Mesendoderm (in vitro differentiated cells): ENCODE measurements around the gene SLC35F1.

Source experiments
- DNase-seq: peaks from one replicate; pipeline ENCODE4 v3.0.0; 2013
- H2AK5ac ChIP-seq: 2 replicates; pipeline ENCODE4 v1.6.1; 2013; ENCODE audit warnings: low read length, inconsistent platforms
- H2BK120ac ChIP-seq: 2 replicates; pipeline ENCODE4 v1.6.1; 2013; ENCODE audit warnings: low read depth, mild to moderate bottlenecking, low read length, moderate library complexity, mixed read lengths
- H2BK15ac ChIP-seq: replicated peaks from 2 replicates; pipeline ENCODE4 v1.6.1; 2013; ENCODE audit warnings: low read depth, mild to moderate bottlenecking, moderate library complexity
- H2BK5ac ChIP-seq: 2 replicates; pipeline ENCODE4 v1.6.1; 2013; ENCODE audit warnings: low read length, inconsistent platforms
- H3K18ac ChIP-seq: 2 replicates; pipeline ENCODE4 v1.6.1; 2013; ENCODE audit warnings: mild to moderate bottlenecking, low read length, mixed read lengths
- H3K23ac ChIP-seq: one replicate; pipeline ENCODE4 v1.6.1; 2013; ENCODE audit warnings: low read length
- H3K27ac ChIP-seq: 2 replicates; pipeline ENCODE4 v1.5.1; 2013; ENCODE audit warnings: low read depth, mild to moderate bottlenecking, inconsistent platforms, low read length, moderate library complexity
- H3K27me3 ChIP-seq: 2 replicates; pipeline ENCODE4 v1.6.1; 2013; ENCODE audit warnings: low read length, control low read depth, mild to moderate bottlenecking, inconsistent platforms; ENCODE audit not compliant: insufficient read depth, poor library complexity
- H3K36me3 ChIP-seq: 2 replicates; pipeline ENCODE4 v1.6.1; 2013; ENCODE audit warnings: low read length, inconsistent platforms; ENCODE audit not compliant: control insufficient read depth, insufficient read depth
- H3K4ac ChIP-seq: one replicate; pipeline ENCODE4 v1.6.1; 2013; ENCODE audit warnings: low read depth, mild to moderate bottlenecking, low read length, moderate library complexity
- H3K4me1 ChIP-seq: 2 replicates; pipeline ENCODE4 v1.6.1; 2013; ENCODE audit warnings: low read depth, low read length, inconsistent platforms; ENCODE audit not compliant: control insufficient read depth
- H3K4me2 ChIP-seq: 2 replicates; pipeline ENCODE4 v1.6.1; 2013; ENCODE audit warnings: low read length
- H3K4me3 ChIP-seq: 2 replicates; pipeline ENCODE4 v1.5.1; 2013; ENCODE audit warnings: mild to moderate bottlenecking, low read length
- H3K56ac ChIP-seq: one replicate; pipeline ENCODE4 v1.6.1; 2013; ENCODE audit warnings: low read length
- H3K79me1 ChIP-seq: 2 replicates; pipeline ENCODE4 v1.6.1; 2013; ENCODE audit warnings: low read length, inconsistent platforms
- H3K79me2 ChIP-seq: 2 replicates; pipeline ENCODE4 v1.6.1; 2013; ENCODE audit warnings: mild to moderate bottlenecking, low read length; ENCODE audit not compliant: control insufficient read depth, insufficient read depth
- H3K9ac ChIP-seq: 2 replicates; pipeline ENCODE4 v1.6.1; 2013; ENCODE audit warnings: low read length, inconsistent platforms
- H4K5ac ChIP-seq: one replicate; pipeline ENCODE4 v1.6.1; 2013; ENCODE audit warnings: low read length
- H4K8ac ChIP-seq: one replicate; pipeline ENCODE4 v1.6.1; 2013; ENCODE audit warnings: low read depth, mild to moderate bottlenecking, control low read depth, low read length, moderate library complexity
- WGBS: extraction: QIAGEN DNeasy Blood & Tissue Kit; methylation state at CpG from one replicate; pipeline ENCODE4 v1.1.7; 2013; ENCODE audit warnings: low lambda C conversion rate, missing lambda C conversion rate; ENCODE audit not compliant: insufficient coverage; ENCODE audit errors: extremely low coverage; 5-methylcytosine and 5-hydroxymethylcytosine counted together

SLC35F1 gene

GRCh38 chr6:118297821-118298220 lies 390.8 kb downstream of the SLC35F1 start:
- WGBS, result no CpG with 5 or more reads among the region's 2 CpGs
- DNase-seq, result peak; percentile 29
- no peak overlapping the region for H2BK120ac ChIP-seq

GRCh38 chr6:118298476-118299427 lies 391.7 kb downstream of the SLC35F1 start:
- H3K4me1 ChIP-seq, result no peaks in the 10 kb centered on the region
- no peaks in the 10 kb centered on the region for H3K79me2 ChIP-seq
- no peak overlapping the region for H3K4me2 ChIP-seq
- H3K9ac ChIP-seq, result no peak overlapping the region
- no CpG with 5 or more reads among the region's 8 CpGs for WGBS
- H3K4me3 ChIP-seq, result no peak overlapping the region
- H2BK15ac ChIP-seq, result no peak overlapping the region
- no peak overlapping the region for H3K4ac ChIP-seq
- H3K27ac ChIP-seq, result no peak overlapping the region
- no peak overlapping the region for H2BK5ac ChIP-seq
- H3K36me3 ChIP-seq, result no peaks in the 10 kb centered on the region
- H3K23ac ChIP-seq, result no peak overlapping the region
- no peak for DNase-seq
- H3K27me3 ChIP-seq, result no peaks in the 10 kb centered on the region
- no peaks in the 10 kb centered on the region for H3K79me1 ChIP-seq
- no peak overlapping the region for H3K56ac ChIP-seq
- H4K8ac ChIP-seq, result no peak overlapping the region
- no peak overlapping the region for H2AK5ac ChIP-seq
- no peak overlapping the region for H4K5ac ChIP-seq
- no peak overlapping the region for H3K18ac ChIP-seq
- no peak overlapping the region for H2BK120ac ChIP-seq

More at GRCh38 chr6:118297821-118298220, 390.8 kb downstream of the SLC35F1 start:
- H3K9ac ChIP-seq, result no peak overlapping the region
- no peaks in the 10 kb centered on the region for H3K36me3 ChIP-seq
- no peak overlapping the region for H3K27ac ChIP-seq
- no peak overlapping the region for H3K56ac ChIP-seq
- no peak overlapping the region for H4K5ac ChIP-seq
- no peak overlapping the region for H2BK5ac ChIP-seq
- no peaks in the 10 kb centered on the region for H3K79me2 ChIP-seq
- no peak overlapping the region for H3K4me3 ChIP-seq
- no peak overlapping the region for H3K23ac ChIP-seq
- no peak overlapping the region for H3K4ac ChIP-seq
- no peaks in the 10 kb centered on the region for H3K4me1 ChIP-seq
- H3K18ac ChIP-seq, result no peak overlapping the region
- H3K4me2 ChIP-seq, result no peak overlapping the region
- H3K27me3 ChIP-seq, result no peaks in the 10 kb centered on the region
- no peak overlapping the region for H2AK5ac ChIP-seq
- H4K8ac ChIP-seq, result no peak overlapping the region
- no peaks in the 10 kb centered on the region for H3K79me1 ChIP-seq
- no peak overlapping the region for H2BK15ac ChIP-seq

GRCh38 chr6:118299457-118299856 lies 392.4 kb downstream of the SLC35F1 start:
- H3K4me3 ChIP-seq, result no peak overlapping the region
- no peak for DNase-seq
- no peak overlapping the region for H3K27ac ChIP-seq
- no peaks in the 10 kb centered on the region for H3K4me1 ChIP-seq
- H4K5ac ChIP-seq, result no peak overlapping the region
- H2BK120ac ChIP-seq, result no peak overlapping the region
- no peak overlapping the region for H2AK5ac ChIP-seq
- no peak overlapping the region for H3K9ac ChIP-seq
- H3K27me3 ChIP-seq, result no peaks in the 10 kb centered on the region
- no peak overlapping the region for H2BK5ac ChIP-seq
- H3K4ac ChIP-seq, result no peak overlapping the region
- WGBS, result 100% methylated on average over 1 of the region's 4 CpGs
- no peak overlapping the region for H3K18ac ChIP-seq
- H2BK15ac ChIP-seq, result no peak overlapping the region
- H3K23ac ChIP-seq, result no peak overlapping the region
- no peak overlapping the region for H3K4me2 ChIP-seq
- H3K36me3 ChIP-seq, result no peaks in the 10 kb centered on the region
- no peak overlapping the region for H3K56ac ChIP-seq
- no peaks in the 10 kb centered on the region for H3K79me2 ChIP-seq
- no peak overlapping the region for H4K8ac ChIP-seq
- H3K79me1 ChIP-seq, result no peaks in the 10 kb centered on the region

- H3K56ac ChIP-seq, result no peak overlapping the region
- WGBS, result no CpG with 5 or more reads among the region's 1 CpG
- no peaks in the 10 kb centered on the region for H3K27me3 ChIP-seq
- no peaks in the 10 kb centered on the region for H3K79me1 ChIP-seq
- H3K9ac ChIP-seq, result no peak overlapping the region
- no peak overlapping the region for H3K23ac ChIP-seq
- H2AK5ac ChIP-seq, result no peak overlapping the region
- no peak overlapping the region for H2BK120ac ChIP-seq
- H2BK5ac ChIP-seq, result no peak overlapping the region
- no peak for DNase-seq
- H3K4ac ChIP-seq, result no peak overlapping the region
- no peak overlapping the region for H2BK15ac ChIP-seq
- H3K4me3 ChIP-seq, result no peak overlapping the region
- no peaks in the 10 kb centered on the region for H3K36me3 ChIP-seq
- no peaks in the 10 kb centered on the region for H3K79me2 ChIP-seq
- no peak overlapping the region for H3K4me2 ChIP-seq
- no peak overlapping the region for H3K18ac ChIP-seq
- no peak overlapping the region for H4K5ac ChIP-seq
- no peak overlapping the region for H3K27ac ChIP-seq
- no peak overlapping the region for H4K8ac ChIP-seq
- H3K4me1 ChIP-seq, result no peaks in the 10 kb centered on the region
Observed at GRCh38 chr6:118304321-118304720, 397.3 kb downstream of the SLC35F1 start.

GRCh38 chr6:118305081-118305480 lies 398.0 kb downstream of the SLC35F1 start:
- H3K4me1 ChIP-seq, result no peaks in the 10 kb centered on the region
- no peak overlapping the region for H3K23ac ChIP-seq
- H3K4ac ChIP-seq, result no peak overlapping the region
- H3K36me3 ChIP-seq, result no peaks in the 10 kb centered on the region
- H3K27me3 ChIP-seq, result no peaks in the 10 kb centered on the region
- H2BK5ac ChIP-seq, result no peak overlapping the region
- H3K79me1 ChIP-seq, result no peaks in the 10 kb centered on the region
- H3K9ac ChIP-seq, result no peak overlapping the region
- H3K4me3 ChIP-seq, result no peak overlapping the region
- H3K79me2 ChIP-seq, result no peaks in the 10 kb centered on the region
- no peak overlapping the region for H3K27ac ChIP-seq
- DNase-seq, result no peak
- no peak overlapping the region for H2BK15ac ChIP-seq
- no peak overlapping the region for H2AK5ac ChIP-seq
- no peak overlapping the region for H3K4me2 ChIP-seq
- no peak overlapping the region for H4K8ac ChIP-seq
- H3K56ac ChIP-seq, result no peak overlapping the region
- no peak overlapping the region for H2BK120ac ChIP-seq
- H4K5ac ChIP-seq, result no peak overlapping the region
- H3K18ac ChIP-seq, result no peak overlapping the region
- WGBS, result no CpG with 5 or more reads among the region's 1 CpG
